NCI-H187 (cell line): ENCODE data around the gene MAP3K14.
A peak's percentile ranks its signal among the peaks of the same experiment; 100 is the strongest.

Experiments
- DNase-seq, 2 experiments: peaks; one replicate each; lab custom pipeline; 2025; lab: John Stamatoyannopoulos, UW

MAP3K14 gene

DNA sequence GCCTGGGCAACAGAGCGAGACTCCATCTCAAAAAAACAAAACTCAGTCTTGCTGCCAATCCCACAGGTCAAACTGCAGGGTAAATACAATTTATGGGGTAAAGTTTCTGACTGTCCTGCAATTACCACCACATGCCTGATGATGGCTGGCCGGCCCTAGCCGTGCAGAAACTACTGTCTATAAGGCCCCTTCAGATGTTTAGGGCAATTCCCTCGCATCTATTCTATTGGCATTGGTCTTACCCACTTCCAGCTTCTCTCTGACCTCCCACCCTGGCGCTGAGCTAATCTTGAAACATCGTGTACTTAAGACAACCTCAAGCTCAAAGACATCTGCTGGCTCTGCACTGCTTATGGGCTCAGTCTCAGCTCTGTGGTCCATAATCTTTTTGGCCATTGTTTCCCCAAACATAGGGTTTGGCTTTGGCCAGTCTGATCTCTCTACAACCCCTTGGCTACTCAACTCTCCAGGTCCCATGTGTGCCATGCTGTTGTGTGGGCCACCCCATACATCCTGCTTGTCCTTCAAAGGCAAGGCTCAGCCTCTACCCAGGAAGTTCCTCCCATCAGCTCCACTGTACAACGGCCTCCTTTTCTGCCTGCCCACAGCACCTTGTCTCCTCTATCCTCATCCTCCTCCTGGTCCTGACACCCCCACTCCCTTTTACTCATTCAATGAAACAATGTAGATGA is 16.6 kb downstream of the MAP3K14 start:
- DNase-seq, result no peak

DNA sequence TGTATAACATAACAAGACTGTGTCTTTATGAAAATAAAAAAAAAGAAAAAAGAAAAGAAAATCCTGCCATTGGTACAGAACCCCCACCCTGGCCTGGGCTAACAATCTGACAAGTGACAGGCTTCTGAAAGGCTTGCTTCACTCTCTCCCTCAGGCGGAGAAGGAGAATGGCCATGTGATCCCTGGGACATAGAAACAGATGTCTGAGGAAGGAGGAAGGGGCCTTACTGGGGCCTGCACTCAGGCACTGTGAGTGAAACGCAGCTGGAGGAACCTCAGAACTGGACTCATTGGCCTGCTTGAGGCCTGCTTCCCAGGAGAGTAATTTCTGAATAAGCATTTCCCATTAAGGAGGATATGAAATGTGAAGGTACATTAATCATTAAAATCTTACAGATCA is 17.5 kb downstream of the MAP3K14 start:
- DNase-seq, result no peak

DNA sequence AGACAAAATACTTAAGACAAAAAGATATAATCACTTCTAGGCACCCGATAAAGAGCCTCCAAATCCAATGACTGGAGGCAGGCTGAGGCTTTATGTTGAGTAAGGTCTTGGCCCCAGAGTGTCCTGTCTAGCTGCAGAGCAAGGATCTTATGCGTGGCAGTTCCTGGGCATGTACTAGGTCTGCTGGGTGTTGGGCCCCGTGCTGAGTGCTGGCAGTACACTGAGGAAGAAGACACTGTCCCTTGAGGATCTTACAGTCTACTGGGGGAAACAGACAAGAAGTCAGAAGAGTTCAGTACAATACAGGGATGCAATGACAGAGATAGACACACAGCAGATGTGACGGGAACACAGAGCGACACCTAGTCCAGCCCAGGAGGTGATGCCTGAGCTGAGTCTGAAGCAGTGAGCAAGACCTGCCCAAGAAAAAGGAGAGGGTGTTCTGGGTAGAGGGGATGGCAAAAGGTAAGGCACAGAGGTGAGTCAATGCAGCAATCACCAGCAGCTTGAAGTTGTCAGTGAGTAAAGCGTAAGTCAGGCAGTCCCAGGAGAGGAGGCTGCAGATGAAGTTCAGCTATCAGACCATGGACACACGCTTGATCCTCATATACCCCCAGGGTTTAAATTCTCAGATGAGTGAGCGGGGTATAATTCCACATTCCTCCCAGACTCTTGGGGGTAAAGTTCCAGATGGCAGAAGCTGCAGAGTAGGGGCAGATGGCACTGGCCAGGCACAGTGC is 18.1 kb downstream of the MAP3K14 start:
- DNase-seq, result no peak

DNA sequence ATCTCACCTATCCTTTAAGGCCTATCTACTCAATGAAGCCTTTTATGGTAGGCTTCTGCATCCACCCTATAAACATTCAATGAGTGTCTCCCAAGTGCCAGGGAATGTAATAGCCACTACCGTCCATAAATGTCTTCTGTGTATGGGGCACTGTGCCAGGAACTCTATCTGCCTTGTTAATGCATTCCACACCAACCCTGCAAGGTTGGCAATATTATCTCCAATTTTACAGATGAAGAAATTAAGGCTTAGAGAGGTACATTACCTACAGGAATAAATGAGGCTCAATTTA is 20.0 kb downstream of the MAP3K14 start:
- DNase-seq, result no peak

DNA sequence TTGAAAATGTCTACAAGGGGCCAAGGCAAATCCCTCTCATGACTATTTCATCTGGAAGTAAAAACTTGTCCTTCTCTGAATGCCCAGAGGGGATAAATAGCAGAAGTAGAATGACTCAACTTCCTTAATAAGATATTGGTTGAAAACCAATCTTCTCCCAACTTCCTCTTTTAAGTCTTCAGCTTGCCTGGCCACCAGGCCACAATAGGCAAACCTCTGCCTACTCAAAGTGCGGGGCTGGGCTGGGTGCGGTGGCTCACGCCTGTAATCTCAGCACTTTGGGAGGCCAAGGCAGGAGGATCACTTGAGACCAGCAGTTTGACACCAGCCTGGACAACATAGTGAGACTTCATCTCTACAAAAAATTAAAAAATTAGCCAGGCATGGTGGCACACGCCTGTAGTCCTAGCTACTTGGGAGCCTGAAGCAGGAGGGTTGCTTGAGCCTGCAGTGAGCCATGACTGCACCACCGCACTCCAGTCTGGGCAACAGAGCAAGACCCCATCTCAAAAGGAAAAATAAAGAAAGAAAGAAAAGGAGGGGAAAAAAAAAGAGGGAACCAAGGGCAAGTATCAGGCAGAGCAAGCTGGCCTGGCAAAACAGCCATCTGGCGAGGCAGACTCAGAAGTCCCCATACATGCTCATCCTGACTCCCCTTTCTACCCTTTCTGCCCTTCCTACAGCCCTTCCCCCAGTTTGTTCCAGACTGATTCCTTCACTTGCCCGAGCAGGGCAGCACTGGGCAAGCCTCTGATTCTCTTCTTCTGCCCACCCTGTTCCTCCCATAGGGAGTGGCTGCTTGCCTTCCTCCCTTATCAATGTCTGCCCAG is 20.6 kb downstream of the MAP3K14 start:
- no peak for DNase-seq

DNA sequence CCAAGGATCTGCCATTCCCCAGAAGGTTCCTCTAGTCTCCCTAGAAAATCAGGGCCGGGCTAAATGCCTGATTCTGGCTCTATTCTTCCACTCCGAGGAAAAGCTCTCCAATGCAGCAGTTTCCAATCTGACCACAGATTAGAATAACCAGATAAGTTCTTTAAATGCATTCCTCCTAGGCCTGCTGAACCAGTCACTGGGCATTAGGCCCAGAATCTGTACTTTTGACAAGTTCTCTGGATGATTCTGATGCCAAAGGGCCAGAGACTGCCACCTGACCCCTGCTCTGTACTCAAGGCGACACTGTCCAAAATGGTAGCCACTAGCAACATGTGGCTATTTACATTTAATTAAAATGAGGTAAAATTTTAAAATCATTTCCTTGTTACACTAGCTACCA is 22.3 kb downstream of the MAP3K14 start:
- no peak for DNase-seq

DNA sequence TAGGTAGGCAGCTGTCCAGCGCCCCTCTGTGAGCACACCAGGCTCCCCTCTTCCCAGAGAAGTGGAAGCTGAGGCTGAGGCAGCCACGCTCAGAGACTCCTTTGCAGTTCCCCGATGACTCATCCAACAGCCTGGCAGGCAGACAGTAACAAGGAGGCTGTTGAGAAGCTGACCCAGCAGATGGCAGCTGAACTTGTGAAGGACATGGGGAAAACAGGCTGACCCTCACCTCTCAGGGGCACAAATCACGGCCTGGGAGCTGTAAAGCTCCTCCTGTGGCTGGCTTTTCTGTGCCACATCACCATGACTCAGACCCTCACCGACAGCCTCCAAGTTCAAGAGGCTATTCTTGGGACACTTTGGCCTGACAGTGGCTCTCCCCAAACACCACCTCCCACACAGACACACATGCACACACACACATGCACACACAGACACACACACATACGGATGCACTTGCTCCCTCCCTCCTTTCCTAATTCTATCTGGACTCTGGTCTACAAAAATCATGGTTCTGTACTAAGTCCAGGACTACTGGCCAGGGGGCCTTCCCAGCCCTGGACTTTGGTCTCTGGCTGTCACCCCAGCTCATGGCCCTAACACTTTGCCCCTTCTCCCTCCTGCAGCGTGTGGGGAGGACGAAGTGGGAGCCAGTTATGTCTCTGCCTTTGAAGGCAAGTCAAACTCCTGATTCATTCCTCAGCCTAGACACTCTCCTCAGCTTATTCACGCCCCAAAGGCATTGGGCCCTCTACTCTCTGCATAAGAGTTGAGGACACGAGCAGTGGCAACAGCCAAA is 23.2 kb downstream of the MAP3K14 start:
- DNase-seq, result no peak

DNA sequence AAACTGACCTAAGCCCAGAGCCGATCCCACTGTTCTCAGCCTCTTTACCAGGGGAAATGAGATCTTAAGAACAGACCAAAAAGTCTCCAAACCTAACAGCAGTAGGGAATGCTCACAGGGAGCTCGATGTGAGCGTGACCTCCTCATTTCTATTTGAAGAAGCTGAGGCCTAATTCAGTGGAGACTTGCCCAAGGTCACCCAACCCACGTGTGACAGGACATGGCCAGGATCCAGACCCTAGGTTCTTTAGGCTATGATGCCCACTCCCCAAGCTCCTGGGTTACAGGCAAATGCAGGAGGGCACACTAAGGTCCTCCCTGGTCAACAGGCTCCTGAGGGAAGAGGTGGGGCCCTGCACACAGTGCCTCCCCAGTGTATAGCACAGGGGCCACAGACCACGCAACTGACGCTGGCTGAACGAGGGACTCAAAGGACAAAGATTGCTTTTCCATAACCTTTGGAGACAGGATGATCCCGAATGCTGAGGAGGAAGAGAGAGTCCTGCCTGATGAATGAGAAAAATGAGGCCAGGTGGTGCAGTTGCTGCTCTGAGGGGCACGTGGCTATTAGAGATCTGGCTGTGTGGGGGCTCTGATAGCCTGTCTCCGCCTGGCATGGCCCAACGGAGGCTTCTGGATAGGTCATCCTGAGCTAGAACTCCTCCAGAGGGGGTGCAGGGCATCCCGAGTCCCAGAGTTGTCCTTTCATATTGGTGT is 24.0 kb downstream of the MAP3K14 start:
- no peak for DNase-seq

DNA sequence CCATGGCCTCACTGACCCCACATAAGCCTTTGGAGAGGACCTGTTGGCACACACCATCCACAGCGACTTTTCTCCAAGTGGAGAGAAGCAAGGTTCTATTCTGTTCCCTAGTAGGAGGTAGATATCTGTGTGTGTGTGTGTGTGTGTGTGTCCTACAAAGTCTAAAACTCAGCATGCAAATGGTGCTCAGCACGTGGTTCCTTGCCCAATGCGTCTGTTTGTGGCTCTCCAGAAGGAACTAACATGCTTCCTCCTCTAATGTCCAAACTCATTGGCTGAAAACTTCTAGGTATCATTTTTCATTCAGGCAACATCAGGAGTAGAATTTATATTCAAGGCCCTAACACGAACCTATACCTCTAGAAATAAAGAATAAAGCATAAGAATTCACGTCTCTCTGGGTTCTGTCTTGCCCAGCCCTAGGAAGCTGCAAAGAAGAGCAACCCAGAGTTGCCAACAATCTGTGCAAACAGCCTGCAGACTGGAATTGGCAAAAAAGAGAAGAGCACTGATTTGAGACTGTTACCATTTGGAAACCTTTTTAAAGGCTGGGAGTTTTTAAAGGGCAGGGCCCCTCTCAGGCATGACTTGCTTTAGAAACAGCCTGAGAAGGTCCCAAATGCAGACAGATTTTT is 25.5 kb downstream of the MAP3K14 start:
- no peak for DNase-seq

DNA sequence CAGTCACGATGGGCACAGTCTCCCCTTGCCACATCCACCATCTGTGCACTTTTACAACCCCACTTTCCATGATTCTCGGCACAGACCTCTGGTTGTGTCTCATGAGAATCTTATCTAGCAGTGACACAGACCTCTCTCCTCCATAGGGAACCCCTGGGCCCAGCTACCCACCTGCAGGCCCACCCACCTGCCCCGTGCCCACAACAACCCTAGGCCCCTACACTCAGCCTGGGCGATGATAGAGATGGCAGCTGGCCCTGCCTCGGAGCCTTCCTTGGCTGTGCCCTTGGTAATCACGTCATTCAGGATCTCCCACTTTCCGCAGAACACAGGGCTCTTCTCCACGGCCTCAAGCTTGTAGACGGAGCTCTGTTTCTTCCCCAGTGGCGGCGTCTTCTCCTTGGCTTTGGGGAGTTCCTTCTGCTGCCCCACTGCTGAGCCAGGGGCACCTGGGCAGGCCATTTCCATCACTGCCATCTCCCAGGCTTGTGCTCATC is 26.5 kb downstream of the MAP3K14 start:
- DNase-seq, result no peak

DNA sequence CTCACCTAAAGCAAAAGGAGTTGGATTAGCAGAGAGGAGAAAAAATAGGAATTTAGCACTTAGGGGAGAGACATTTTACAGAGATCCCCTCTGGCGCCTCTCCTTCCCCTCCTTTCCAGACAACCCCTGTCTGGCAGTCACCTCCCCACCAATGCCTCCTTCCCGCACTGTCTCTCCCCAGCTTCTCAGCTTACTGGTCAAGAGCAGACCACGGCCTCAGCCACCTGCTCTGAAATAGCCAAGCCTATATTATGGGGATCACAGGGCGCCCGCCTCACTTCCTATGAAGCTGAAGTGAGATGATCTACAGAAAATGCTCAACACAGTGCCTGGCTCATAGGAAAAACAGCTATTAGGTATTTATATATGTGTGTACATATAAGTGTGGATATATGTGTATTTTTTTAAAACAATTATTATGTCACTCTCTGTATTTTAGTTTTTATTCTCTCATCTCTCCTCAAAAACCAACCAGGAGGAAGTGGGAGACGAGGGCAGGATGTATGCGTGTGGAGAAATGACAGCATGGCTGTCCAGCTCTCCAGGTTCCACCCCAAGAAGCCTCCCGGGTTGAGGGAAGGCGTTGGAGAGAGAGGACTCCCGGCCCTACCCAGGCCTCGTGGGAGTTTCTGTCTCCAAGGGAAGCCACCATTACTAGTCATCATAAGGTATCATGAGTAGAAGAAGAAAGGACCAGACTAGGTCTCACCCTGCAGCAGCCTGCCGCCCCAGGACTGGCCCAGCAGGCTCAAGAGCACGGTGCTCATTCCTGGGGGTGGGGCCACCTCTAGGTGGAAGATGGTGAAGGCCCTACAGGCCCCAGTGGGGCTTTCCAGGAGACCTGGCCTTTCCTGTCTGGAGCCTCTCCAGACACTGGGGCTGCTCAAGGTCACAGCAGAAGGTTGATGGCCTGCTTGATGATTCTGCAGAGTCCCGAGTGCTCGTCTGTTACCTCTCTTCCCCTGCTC is 27.2 kb downstream of the MAP3K14 start:
- no peak for DNase-seq

DNA sequence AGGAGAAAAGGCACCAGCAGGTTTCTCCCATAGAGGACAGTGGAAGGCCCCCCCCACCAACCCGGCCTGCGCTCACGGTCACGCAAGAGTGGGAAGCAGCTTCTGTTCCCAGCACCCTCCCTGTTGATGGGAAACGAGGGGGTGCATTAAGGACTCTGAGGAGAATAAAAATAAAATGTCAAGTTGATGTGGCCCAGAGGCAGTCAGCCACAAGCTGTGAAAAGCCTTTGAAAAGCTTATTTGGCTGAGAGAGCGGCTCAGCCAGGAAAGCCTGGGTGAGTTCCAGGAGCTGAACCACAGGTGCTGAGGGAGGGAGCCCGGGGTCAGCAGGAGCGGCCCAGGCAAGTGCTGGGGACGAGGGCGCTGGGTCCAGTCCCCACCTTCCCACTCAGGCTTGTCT is 28.0 kb downstream of the MAP3K14 start:
- DNase-seq, result peak in 1 of 2 experiments; percentile 33

DNA sequence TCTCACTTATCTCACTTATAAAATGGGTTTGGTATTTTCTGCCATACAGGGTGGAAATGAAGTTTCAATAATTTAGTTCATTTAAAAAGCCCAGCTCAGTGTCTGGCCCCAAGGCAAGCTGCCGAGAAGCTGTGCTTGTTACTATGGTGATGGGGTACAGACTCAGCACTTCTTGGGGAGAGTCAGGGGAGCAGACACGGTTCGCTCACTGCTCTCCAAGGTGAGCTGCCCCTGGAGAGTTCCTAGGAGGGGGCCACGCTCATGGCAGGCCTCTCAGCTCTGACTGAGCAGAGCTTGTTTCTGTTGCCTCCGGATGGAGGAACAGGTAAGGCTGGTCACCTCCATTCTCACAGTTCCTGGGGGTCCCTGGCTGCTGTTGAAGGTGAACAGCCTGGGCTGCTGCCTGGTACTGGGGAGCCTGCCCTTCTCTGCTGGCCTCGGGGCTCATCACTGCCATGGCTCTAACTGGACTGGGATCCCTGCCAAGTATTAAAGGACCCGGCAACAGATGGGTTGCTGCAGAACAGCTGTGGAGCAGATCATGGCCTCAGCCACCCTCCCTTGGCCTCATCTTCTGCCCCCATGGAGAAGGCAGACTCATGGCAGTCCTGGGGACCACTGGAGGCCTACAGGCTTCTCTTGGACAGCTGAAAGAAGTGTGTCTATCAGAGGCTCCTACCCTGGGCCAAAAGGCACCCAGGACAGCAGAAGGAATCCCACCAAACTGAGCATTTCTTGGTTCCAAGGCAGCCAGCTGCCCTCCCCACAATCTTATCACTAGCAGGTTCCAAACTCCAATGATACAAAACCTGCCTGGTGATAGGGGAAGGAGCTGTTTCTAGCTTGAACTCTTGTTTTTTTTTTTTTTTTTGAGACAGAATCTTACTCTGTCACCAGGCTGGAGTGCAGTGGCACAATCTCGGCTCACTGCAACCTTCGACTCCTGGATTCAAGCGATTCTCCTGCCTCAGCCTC is 29.0 kb downstream of the MAP3K14 start:
- no peak for DNase-seq

DNA sequence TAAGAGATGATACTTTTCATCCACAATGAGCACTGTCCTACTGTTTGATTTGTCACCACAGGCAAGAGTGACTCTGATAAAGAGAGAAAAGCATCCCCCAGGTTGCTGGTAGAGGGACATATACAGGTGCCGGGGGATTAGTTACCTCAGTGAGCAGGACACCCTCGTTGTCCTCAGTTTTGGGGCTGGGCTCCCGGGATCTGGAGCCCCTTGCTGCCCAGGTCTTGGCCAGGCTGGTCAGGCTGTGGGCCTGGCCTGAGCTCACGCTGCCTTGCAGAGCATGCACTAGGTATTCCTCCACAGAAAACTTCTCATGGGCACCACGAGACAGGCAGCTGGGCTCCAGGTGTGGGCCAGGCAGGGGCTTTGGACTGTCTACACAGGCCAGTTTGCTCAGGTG is 30.5 kb downstream of the MAP3K14 start:
- DNase-seq, result no peak

DNA sequence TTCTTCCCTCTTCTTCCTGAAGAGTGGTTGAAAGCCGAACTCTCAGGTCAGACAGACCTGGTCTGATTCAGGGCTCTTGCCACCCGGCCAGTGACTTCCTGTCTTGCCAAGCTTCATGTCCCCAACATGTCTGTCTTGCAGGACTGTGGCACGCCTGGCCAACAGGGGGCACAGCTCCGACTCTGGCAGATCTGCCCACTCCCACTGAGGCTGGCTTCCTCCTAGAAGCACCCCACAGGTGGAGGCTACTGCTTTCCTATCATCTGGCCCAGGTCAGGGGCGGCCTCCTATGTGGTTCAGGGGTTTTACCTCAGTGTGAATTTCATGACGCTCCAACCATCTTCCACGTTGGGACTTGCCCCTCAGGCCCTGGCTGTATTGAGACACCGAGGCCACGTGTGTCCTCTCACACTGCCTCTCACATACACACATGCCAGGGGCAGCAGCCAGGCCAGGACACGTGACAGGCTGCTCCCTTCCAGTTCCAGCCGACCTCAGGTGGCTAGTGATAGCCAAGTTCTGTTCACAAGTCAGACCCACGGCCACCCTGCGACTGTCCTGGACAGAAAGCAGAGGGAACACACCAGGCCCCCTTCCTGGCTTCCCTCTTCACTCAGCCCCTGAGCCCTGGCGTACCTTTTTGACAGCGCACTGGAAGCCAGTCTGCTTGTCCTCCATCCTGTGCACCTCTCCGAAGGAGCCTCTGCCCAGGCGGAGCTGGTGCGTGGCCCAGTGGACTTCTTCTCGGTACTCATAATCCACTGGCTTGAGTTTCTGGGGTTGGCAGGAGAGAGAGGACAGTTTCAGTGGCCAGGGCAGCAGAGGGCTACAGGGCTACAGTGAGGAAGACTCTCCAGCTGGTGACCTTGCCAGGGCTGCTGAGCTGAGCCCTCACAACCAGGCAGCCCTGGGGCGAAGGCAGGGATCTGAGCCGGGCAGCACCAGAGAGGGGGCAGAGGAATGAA is 32.4 kb downstream of the MAP3K14 start:
- no peak for DNase-seq

DNA sequence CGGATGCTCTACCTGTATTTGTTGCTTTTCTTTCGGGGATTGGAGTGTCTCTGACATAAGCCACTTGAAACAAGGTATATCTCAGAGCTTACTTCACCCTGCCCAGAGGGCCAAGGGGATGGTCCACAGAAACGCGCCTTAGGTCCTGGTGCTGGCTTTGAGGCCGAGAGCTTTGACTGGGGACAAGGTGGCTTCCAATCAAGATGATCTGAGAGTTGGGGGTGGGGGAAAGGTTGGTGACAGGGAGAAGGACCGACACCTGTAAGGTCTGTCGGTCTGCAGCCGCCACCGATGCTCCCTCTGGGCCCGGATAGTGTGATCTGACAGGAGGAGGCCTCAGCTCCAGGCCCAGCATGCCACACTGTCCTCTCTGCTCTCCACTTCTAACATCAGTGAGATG is 33.1 kb downstream of the MAP3K14 start:
- no peak for DNase-seq
